IPS-11a (cell line): ENCODE results near the gene S100PBP.
A peak's percentile ranks its signal among the peaks of the same experiment; 100 is the strongest.

Source experiments
- H3K4me3 ChIP-seq: one replicate; pipeline ENCODE4 v1.5.1; 2013; ENCODE audit warnings: low read depth, low read length, control low read depth

The S100PBP gene

GRCh38 chr1:32817159-32817814 is at the start of gene S100PBP, which contains the start of gene YARS1:
Gene S100PBP (plus strand): TSS chr1:32817653. CDS start chr1:32826100, 8,447 bp downstream.
Gene YARS1 (minus strand): TSS chr1:32817358. CDS start chr1:32817244, 114 bp downstream.
- H3K4me3 ChIP-seq, result peak within 1 kb of the TSS; percentile 99

GRCh38 chr1:32768110-32768850 is 49.2 kb upstream of the S100PBP start:
- H3K4me3 ChIP-seq, result no peak overlapping the region

- no peak overlapping the region for H3K4me3 ChIP-seq
Observed at GRCh38 chr1:32769524-32770220, 47.8 kb upstream of the S100PBP start.

GRCh38 chr1:32770221-32770731 is 47.2 kb upstream of the S100PBP start:
- H3K4me3 ChIP-seq, result no peak overlapping the region

- H3K4me3 ChIP-seq, result no peak overlapping the region
Observed at GRCh38 chr1:32770741-32771548, 46.5 kb upstream of the S100PBP start.

- no peak overlapping the region for H3K4me3 ChIP-seq
Observed at GRCh38 chr1:32771561-32772280, 45.7 kb upstream of the S100PBP start.

- no peak overlapping the region for H3K4me3 ChIP-seq
Observed at GRCh38 chr1:32772281-32773017, 45.0 kb upstream of the S100PBP start.

GRCh38 chr1:32773018-32773763 is 44.3 kb upstream of the S100PBP start:
- no peak overlapping the region for H3K4me3 ChIP-seq

GRCh38 chr1:32773764-32774463 is 43.5 kb upstream of the S100PBP start:
- no peak overlapping the region for H3K4me3 ChIP-seq

- no peak overlapping the region for H3K4me3 ChIP-seq
Observed at GRCh38 chr1:32774464-32774808, 43.0 kb upstream of the S100PBP start.

- no peak overlapping the region for H3K4me3 ChIP-seq
Observed at GRCh38 chr1:32774950-32775634, 42.4 kb upstream of the S100PBP start.

- H3K4me3 ChIP-seq, result no peak overlapping the region
Observed at GRCh38 chr1:32775640-32776337, 41.7 kb upstream of the S100PBP start.

- H3K4me3 ChIP-seq, result no peak overlapping the region
Observed at GRCh38 chr1:32779242-32779641, 38.2 kb upstream of the S100PBP start.

- no peak overlapping the region for H3K4me3 ChIP-seq
Observed at GRCh38 chr1:32780005-32780404, 37.4 kb upstream of the S100PBP start.

- no peak overlapping the region for H3K4me3 ChIP-seq
Observed at GRCh38 chr1:32780628-32781234, 36.7 kb upstream of the S100PBP start.

GRCh38 chr1:32782086-32782485 is 35.4 kb upstream of the S100PBP start:
- H3K4me3 ChIP-seq, result no peak overlapping the region

- H3K4me3 ChIP-seq, result no peak overlapping the region
Observed at GRCh38 chr1:32783851-32784250, 33.6 kb upstream of the S100PBP start.
